ENCODE measurements around the gene SUPT3H.
A peak's percentile ranks its signal among the peaks of the same experiment; 100 is the strongest.

The SUPT3H gene

DNA sequence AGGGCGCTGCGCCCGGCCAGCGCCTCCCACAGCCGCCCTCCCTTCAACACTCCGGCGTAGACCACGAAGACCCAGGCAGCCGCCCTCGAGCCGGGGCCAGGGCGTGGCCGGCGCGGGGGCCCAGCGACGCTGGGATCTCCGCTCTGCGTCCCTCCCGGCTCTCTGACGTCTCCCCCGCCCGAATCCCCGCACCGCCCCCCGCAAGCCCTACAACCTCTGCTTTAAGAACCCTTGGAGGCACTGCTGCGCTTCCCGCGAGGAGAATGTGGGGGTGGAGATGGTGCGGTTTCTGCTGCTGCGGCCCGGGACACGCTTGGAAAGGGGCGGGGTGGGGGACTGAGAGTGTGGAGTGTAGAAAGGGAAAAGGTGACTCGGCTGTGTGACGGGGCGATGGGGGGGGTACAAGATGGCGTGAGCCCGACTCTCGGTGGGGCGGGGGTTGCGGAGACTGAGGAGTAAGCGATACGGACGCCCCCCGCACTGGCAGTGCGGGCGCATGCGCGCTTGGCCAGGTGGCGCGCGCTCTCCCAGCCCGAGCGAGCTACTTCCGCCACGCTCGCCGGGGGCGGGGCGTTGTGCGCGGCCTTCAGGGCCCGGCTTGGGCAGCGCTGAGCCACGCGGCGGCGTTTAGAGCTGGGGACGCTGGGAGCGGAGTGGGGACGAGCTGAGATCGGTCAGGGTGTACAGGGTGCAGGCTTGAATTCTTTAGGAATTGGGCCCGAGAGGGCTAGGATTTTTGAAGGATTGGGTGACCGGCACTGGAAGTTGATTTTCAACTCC is at the start of gene SUPT3H:
Gene SUPT3H, minus strand, starts transcription at position 381 of the 780 bp plus-strand sequence.
- DNase-seq (ENCODE audit: low spot score) = peak; percentile 96

DNA sequence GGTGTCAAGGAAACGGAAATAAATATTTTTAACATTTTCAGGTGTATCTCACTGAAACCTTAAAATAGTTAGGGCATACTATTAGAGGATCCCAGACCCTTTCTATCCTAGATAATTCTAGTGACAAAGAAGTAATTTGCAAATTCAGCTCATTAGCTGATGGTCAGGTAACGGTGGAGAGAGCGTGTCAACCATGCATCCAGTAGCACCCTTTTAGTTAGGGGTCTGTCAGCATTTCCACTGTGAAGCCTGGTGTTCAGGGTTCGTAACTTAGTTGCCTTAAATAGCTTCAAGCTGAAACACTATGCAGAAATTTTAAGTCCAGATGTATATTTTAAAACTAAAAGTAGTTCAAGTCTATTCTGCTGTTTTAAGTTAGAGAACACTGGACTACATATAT is 48.5 kb upstream of the SUPT3H start:
- DNase-seq (ENCODE audit: low spot score) = no peak

DNA sequence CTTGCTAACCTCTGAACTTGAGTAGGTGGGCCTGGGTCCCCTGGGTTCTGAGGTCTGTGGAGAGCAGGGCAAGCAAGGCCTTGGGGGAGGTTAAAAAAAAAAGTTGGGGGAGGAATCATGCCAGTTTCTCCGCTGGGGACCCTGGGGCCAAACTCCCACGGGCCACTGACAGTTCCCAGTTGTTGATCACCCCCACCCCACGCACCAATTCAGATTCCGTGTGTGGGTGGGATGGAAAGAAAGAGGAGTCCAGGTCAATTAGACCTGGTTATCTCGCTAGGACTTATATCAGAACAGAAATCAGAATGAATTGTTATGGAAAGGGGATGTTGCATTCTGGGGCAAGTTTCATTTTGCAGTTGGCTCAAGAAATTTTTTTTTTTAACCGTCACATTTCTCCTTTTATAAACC is 46.7 kb upstream of the SUPT3H start:
- no peak for DNase-seq (ENCODE audit: low spot score)

DNA sequence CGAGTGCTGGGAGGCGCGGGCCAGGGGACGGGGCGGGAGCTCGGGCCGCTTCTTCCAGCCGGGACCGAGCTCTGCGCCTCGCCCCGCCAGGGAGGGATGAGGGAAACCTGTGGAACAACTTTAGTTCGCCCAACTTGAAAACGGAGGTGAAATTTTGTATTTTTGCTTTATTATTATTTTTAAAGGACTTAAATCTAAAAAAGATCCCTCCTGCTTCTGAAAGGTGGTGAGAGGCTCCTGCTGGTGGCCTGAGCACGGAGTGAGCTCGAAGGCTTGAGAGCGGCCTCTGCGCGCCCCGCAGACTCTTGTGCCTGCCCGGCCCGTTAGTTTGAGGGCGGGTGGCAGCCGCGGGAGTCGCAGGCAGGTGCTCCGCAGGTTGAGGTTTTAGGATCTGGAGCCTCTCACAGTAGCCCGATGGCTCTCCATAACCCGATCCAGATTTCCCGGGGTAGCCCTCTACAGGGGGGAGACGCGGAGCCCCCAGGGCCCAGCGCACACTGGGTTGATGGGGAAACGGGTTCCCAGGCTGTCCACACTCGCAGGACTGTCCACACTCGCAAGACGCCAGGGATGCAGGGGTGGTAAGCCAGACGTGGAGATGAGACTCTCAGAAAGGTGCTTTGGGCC is 46.2 kb upstream of the SUPT3H start:
- peak; percentile 35 for DNase-seq (ENCODE audit: low spot score)

DNA sequence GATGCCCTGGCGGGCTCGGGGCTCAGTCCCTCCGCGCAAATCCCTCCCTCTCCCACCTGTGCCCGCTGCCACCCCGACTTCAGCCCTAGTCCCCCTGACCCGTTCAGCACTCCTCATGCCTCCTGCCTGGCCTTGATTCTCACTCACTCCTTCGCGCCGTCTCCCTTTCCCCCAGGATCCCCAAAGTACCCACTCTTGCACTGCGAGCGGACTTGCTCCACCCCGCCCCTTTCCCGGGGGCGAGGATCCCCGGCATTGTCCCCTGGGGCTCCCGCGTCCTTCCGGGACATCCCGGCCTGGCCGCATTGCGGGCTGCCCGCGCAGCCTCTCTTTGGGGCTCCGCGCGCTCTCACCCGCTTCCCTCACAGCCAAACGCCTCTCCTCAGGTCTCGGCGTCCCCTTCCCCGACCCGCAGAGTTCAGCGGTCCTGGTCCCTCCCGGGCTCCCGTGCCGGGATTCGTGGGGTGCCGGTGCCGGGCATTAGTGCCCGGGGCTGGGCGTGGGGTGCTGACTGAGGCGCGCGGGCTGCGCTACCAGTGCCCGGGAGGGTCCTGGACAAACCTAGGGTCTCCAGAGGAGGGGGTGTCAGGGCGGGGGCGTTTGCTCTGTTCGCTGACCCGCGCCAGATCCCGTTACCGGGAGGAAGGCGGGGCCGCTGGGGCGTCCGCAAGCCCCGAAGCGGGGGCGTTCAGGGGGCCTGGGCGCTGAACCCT is 45.5 kb upstream of the SUPT3H start:
- peak; percentile 30 for DNase-seq (ENCODE audit: low spot score)

DNA sequence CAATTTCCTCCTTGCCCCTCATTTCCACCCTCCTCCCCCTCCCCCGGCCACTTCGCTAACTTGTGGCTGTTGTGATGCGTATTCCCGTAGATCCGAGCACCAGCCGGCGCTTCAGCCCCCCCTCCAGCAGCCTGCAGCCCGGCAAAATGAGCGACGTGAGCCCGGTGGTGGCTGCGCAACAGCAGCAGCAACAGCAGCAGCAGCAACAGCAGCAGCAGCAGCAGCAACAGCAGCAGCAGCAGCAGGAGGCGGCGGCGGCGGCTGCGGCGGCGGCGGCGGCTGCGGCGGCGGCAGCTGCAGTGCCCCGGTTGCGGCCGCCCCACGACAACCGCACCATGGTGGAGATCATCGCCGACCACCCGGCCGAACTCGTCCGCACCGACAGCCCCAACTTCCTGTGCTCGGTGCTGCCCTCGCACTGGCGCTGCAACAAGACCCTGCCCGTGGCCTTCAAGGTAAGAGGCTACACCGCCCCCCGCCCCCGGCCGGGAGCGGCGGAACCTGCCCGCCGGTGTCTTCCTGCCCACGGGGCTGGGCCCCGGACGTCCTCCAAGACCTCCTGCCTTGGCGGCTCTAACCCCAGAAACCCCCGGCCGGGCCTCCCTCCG is 44.9 kb upstream of the SUPT3H start:
- peak; percentile 66 for DNase-seq (ENCODE audit: low spot score)

DNA sequence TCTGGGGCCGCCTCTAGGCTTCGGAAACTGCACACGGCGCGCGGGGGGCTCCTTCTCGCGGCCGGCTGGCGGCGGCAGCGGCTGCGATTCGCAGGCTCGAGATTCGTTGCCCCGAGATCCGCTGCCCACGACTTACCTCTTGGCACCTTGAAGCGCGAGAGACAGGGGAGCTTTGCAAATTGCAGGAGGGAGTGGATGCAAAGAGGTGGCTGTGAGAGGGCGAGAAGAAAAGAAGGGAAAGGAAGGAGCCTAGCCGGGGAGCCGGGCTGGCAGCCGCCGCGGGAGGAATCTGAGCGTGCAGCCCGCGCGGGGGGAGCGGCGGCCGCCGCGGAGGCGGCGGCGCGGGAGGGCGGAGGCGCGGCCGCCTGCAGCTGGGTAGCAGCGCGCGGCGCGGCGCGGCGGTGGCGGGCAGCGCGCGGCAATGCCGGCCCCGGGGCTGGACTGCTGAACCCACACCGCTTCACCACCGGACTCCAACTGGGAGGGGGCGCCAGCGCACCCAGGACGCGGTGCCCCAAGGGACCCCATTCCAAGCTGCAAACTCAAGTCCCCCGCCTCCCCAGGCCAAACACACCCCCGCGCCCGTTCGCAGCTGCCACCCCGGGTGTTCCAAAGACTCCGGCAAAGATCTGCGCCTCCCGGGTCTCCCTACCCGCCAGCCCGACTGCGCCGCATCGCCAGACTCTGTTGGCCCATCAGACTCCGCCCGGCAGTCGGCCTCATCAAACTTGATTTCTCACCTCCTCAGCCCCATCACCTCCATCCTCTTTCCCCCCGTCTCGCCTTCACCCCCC is 44.2 kb upstream of the SUPT3H start:
- peak; percentile 77 for DNase-seq (ENCODE audit: low spot score)

DNA sequence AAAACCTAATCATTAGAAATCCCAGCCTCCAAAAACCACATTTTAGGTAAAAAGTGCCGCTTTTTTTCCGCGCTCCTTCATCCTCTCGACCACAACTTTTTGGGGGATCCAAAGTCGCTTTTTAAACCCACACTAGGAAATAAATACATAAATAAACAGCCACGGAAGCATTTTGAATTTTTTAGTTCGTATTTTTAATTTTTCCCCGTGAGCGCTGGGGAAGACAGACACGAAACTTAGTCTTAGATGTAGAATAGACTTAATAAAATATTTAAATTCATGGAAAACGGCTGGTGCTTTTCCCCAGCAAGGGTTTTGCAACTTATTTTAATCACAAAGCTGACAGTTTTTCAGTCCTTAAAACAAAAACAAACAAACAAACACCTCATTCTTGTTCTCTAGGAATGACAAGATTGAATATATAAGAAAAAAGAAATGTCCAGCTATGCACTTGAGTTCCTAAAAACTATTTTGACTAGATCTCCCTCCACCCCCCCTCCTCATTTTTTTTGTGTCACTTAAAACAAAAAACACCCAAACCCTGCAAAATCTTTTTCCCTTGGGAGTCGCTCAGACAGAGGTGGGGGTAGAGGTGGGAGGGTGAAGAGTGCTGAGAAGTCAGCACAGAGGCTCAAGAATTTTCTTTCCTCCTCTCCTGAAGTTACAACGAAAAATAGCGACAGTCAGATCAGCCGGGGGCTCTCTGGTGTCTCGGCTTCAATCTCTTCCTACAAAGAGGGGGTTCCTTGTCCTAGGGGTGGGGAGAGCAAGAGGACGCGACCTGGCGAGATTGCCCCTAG is 43.4 kb upstream of the SUPT3H start:
- no peak for DNase-seq (ENCODE audit: low spot score)

DNA sequence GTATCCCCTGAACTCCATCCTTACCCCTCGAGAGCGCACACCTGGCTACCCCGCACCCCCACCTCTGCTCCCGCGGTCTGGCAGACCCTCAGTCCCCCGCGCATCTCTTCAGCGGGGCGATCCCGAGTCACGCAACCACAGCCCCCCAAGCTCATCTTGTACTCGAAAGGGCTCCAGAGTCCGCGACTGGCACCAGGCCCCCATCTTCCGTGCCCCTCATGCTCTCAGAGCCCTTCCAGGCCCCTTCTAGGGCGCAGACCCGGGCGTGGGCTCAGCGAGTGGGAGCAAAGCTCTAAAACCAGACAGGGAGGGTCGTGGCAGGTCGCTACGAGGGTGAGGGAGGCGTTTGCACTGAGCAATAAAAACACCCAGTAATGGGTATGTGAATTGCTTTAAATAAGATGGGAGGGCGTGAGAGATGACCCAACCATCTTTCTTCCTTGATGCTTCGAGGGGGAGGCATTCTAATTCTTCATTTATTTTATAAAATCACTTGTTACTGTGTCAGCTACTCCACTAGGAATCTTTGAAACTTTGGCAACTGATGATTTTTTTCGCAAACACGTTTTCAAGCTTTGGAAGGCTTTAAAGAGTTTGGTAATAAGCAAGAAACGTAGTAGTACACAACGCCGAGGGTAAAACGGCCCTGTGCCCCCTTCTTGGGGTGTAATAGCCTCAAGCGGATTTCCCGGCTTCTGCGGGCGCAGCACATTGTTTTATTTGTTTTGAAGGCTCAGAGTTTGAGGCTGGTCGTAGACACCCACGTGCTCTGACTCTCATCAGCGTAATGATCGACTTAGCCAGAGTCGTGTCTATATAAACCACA is 42.6 kb upstream of the SUPT3H start:
- peak; percentile 57 for DNase-seq (ENCODE audit: low spot score)

DNA sequence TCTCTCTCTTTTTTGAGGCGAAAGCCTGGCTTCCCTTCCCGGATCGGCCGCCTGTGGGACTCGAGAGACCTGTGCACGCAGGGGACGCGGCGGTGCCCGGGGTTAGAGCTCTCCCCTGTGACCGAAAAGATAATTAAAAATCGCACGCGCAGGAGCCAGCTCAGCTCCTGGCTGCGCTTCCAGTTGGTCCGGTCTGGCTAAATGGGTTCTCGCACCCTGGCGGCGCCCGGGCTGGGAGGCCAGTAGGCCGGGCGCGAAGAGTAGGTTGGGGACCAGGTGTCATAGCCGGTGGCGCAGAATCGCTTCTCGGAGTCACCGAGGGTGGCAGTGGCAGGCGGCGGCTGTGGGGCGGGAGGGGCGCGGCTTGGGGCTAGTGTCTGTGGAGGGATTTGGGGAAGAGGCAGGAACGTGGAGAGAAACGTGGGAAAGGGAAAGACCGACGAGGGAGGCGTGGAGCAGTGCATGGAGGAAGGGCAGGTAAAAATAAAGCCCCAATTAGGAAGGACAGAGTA is 41.9 kb upstream of the SUPT3H start:
- peak; percentile 83 for DNase-seq (ENCODE audit: low spot score)

DNA sequence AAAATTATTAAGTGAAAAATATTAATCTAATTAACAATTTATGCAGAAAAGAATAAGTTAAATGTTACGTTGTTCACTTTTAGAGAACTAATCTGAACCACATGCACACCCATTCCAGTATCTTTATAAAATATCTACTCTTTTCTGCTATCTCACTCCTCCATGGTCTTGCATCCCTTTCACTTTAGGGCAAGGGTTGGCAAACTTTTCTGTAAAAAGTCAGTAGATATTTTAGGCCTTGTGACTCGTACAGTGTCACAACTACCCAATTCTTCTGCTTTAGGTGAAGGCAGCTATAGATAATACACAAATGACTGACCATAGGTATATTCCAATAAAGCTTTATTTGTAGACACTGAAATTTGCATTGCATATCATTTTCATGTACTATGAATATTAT is 39.7 kb upstream of the SUPT3H start:
- DNase-seq (ENCODE audit: low spot score) = no peak

DNA sequence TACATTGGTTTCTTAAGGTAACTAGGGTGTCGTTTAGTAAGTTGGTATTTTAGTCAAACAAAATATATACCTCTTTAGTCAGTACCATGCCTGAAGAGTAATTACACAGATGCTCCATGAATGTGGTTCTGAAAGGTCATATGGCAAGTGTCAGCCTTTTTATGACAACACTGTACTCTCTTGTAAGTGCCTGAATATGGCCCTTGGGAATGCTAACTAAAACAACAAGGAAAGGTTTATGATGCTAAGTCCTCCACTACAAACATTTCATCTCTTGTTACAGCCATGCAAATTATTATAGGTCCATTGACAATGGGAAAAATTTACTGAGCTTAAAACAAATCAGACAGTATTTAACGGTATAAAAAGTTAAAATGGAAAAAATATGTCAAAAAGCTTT is 39.0 kb upstream of the SUPT3H start:
- no peak for DNase-seq (ENCODE audit: low spot score)

DNA sequence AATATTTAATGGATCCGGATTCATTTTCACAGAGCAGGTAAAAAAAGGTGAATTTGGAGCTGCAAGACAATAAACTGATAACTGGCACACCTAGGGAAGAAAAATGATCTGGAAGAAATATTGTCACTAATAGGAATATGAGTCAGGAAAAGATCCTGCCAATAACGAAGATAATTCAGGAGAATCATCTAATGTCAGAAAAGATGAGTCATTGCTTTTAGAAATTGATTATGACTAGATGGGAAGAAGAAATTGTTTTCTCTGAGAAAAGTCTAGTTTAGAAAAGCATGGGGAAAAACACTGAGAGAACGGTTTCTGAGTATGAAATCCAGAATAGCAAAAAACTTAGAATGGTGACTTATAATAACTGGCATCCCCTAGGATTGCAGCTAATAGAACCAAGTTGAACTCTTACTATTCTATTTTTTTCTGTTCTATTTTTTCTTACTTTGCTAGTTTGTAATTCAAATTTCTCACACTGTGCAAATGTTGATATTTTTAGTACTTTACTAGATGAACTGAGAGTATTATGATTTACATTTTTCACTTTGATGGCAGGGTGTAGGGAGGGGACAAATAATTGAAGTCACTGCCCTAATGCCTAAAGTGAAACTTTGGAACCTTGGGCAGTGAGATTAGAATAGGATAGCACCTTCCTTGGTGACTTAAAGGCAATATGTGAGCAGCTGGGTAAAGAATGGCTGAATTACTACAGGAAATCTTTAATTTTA is 38.2 kb upstream of the SUPT3H start:
- no peak for DNase-seq (ENCODE audit: low spot score)

DNA sequence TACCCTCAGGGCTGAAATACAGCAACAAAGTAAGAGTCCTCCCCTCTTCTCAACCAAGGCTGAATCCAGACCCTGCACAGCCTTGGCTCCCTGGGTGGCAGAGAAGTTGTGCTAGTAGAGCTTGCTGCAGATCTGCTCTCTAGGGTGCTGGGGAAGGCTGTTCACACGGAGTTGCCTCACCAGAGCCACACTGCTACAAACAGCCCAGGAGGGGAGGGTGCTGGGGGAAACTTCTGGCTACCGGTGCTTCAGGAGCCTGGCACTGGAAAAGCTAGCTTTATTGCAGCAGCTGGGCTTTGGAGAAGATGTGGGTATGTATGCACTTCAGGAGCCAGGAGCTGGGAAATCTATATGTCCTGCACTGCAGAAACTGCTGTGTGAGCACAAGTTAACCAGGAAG is 37.6 kb upstream of the SUPT3H start:
- no peak for DNase-seq (ENCODE audit: low spot score)

DNA sequence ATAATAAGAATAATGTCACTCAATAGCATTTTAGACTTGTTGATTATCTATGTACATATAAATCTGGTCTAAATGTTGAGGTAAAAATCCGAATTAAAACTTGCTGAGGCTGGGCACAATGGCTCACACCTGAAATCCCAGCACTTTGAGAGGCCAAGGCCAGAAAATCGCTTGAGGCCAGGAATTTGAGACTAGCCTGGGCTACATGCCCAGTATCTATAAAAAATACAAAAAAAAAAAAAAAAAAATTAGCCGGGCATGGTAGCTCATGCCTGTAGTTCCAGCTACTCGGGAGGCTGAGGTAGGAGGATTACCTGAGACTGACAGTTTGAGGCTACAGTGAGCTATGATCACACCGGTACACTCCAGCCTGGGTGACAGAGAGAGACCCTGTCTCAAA is 34.2 kb upstream of the SUPT3H start:
- no peak for DNase-seq (ENCODE audit: low spot score)

DNA sequence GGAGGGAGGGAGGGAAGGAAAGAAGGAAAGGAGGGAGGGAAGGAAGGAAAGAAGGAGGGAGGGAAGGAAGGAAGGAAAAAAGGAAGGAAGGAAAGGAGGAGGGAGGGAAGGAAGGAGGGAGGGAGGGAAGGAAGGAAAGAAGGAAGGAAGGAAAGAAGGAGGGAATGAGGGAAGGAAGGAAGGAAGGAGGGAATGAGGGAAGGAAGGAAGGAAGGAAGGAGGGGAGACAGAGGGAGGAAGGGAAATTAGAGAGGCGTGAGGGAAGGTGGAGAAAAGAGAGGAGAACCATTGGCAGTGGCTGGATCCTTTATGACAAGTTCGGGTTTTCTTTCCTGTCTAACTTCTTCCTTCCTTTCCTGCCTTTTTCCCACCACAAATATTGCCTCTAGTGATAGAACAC is 22.3 kb upstream of the SUPT3H start:
- DNase-seq (ENCODE audit: low spot score) = no peak

DNA sequence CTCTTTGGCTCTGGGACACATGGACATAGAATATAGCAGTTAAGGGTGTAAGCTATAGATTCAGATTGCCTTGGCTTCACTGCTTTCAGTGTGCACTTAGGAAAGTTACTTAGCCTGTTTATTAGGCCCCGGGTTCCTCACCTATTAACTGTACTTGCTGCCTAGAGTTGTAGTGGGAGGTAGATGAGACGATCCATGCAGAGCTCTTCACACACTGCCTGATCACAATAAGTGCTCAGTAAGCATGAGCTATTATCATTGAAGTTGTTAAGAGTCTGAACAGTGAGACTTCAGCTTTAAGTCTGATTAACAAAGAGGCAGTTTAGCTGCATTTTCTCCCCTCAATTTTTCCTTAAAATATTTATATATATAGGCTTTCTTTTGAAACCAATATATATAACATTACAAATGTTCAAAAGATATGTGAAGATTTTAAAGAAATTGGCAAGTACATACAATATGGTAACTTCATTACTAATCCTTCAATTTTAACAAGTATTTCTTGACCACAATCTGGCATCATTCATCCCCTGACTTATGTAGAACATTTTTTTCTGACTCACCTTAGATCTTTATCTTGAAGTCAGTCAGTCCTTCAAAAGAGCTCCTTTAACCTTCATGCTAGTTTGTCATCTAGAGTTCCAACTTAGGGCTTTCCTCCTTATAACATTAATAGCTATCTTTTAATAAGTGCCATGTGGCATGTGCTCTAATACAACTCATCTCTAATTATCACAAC is 20.5 kb upstream of the SUPT3H start:
- peak; percentile 41 for DNase-seq (ENCODE audit: low spot score)

DNA sequence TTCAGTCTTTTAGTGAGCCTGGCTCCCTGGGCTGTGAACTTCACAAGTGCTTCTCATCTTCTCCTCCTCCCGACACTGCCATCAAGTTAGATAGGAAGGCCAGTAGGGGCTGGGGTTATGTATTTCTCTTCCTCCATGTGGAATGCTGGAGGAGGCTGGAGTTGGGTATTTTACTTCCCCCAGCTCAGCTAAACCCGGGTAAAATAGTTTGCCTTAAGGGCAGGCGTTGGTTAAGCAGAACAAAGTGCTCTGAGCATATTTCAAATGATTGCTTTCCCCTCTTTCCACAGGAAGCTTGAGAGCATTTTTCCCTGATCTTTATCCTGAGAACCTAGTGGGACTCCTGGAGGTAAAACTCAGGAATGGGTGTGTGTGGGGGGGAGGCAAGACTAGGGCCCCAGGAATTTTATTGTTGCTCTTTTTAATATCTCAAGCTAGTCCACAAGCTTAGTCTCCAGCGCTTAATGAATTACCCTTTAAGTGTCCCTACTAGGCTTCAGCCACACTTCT is 16.9 kb upstream of the SUPT3H start:
- no peak for DNase-seq (ENCODE audit: low spot score)

Measured in kidney tubule cell (primary cell).